GM23338 (cell line): ENCODE data around the gene SPEF1. TPM values are rescaled to one million over a fixed set of nuclear protein-coding genes. Genes with fewer than 3 reads are reported as not detected.
A peak's percentile ranks its signal among the peaks of the same experiment; 100 is the strongest.

ENCODE experiments used
- ATAC-seq: fragments of 200-7000 bp; cut with Tn5 transposase; 3 replicates; pipeline ENCODE4 v1.9.1; 2020
- DNase-seq: peaks from one replicate; pipeline ENCODE4 v3.0.0-alpha.2; 2015; ENCODE audit warnings: low spot score
- H2AFZ ChIP-seq: fragments of 200-600 bp; sonication (generic); 2 replicates; pipeline ENCODE4 v1.8.0; 2016; ENCODE audit warnings: antibody characterized with exemption, mild to moderate bottlenecking, moderate library complexity
- H3F3A ChIP-seq: fragments of 200-600 bp; sonication (generic); replicated peaks from 2 replicates; pipeline ENCODE4 v1.8.0; 2017; ENCODE audit warnings: antibody characterized with exemption, mixed run types, low read depth
- H3K27ac ChIP-seq: fragments of 200-600 bp; sonication (generic); 2 replicates; pipeline ENCODE4 v1.6.1; 2016; ENCODE audit warnings: low read depth
- H3K27me3 ChIP-seq: fragments of 200-600 bp; sonication (generic); 2 replicates; pipeline ENCODE4 v1.8.0; 2016; ENCODE audit warnings: mild to moderate bottlenecking, mixed run types, moderate library complexity; ENCODE audit not compliant: insufficient read depth
- H3K36me3 ChIP-seq: fragments of 200-600 bp; sonication (generic); 2 replicates; pipeline ENCODE4 v1.8.0; 2016; ENCODE audit warnings: mild to moderate bottlenecking; ENCODE audit not compliant: insufficient read depth
- H3K4me1 ChIP-seq: fragments of 200-600 bp; sonication (generic); 2 replicates; pipeline ENCODE4 v1.8.0; 2016; ENCODE audit warnings: mild to moderate bottlenecking, moderate library complexity; ENCODE audit not compliant: insufficient read depth
- H3K4me2 ChIP-seq: fragments of 200-600 bp; sonication (generic); 2 replicates; pipeline ENCODE4 v1.7.1; 2017; ENCODE audit warnings: mixed run types
- H3K4me3 ChIP-seq: fragments of 200-600 bp; sonication (generic); 2 replicates; pipeline ENCODE4 v1.6.1; 2016; ENCODE audit warnings: mixed run types
- H3K79me2 ChIP-seq: fragments of 200-600 bp; sonication (generic); replicated peaks from 2 replicates; pipeline ENCODE4 v1.8.0; 2017; ENCODE audit warnings: mild to moderate bottlenecking; ENCODE audit not compliant: insufficient read depth
- H3K9me2 ChIP-seq: fragments of 200-600 bp; sonication (generic); 2 replicates; pipeline ENCODE4 v1.8.0; 2017; ENCODE audit not compliant: insufficient read depth
- H4K20me1 ChIP-seq: fragments of 200-600 bp; sonication (generic); replicated peaks from 2 replicates; pipeline ENCODE4 v1.8.0; 2017; ENCODE audit warnings: mild to moderate bottlenecking; ENCODE audit not compliant: insufficient read depth
- H3K27ac Mint-ChIP-seq: 2 replicates; pipeline ENCODE4 v1.8.0; 2020; ENCODE audit warnings: inconsistent platforms, mild to moderate bottlenecking, moderate library complexity, mixed read lengths
- H3K27me3 Mint-ChIP-seq: 3 replicates; pipeline ENCODE4 v1.8.0; 2022; ENCODE audit warnings: low read depth, mild to moderate bottlenecking, moderate library complexity, mixed read lengths, inconsistent platforms; ENCODE audit not compliant: insufficient read depth, poor library complexity
- H3K36me3 Mint-ChIP-seq: 3 replicates; pipeline ENCODE4 v1.8.0; 2021; ENCODE audit warnings: low read depth, mild to moderate bottlenecking, inconsistent platforms, moderate library complexity, mixed read lengths
- H3K4me1 Mint-ChIP-seq: 3 replicates; pipeline ENCODE4 v1.8.0; 2020; ENCODE audit warnings: mild to moderate bottlenecking, inconsistent platforms, mixed read lengths
- H3K4me3 Mint-ChIP-seq: 3 replicates; pipeline ENCODE4 v1.8.0; 2021; ENCODE audit warnings: moderate library complexity, mild to moderate bottlenecking, inconsistent platforms, mixed read lengths
- H3K9me3 Mint-ChIP-seq: 3 replicates; pipeline ENCODE4 v1.8.0; 2020; ENCODE audit warnings: moderate library complexity, mild to moderate bottlenecking, inconsistent platforms, mixed read lengths
- CREB1 ChIP-seq: fragments of 250-450 bp; sonication (Bioruptor Pico); IDR thresholded peaks from 2 replicates; pipeline ENCODE4 v1.5.0; 2020; ENCODE audit warnings: low read depth, mild to moderate bottlenecking, moderate library complexity
- EZH2phosphoT487 ChIP-seq: fragments of 200-600 bp; sonication (generic); IDR thresholded peaks from one replicate; pipeline ENCODE4 v1.8.1; 2018; ENCODE audit warnings: antibody characterized with exemption; ENCODE audit not compliant: unreplicated experiment
- NANOG ChIP-seq: IDR thresholded peaks from 2 replicates; pipeline ENCODE4 v1.6.1; 2016; ENCODE audit warnings: antibody characterized with exemption, borderline replicate concordance
- POLR2AphosphoS5 ChIP-seq: IDR thresholded peaks from 2 replicates; pipeline ENCODE4 v1.6.1; 2016; ENCODE audit warnings: antibody characterized with exemption, low read depth
- ZNF114 ChIP-seq: fragments of 250-450 bp; sonication (Bioruptor Pico); IDR thresholded peaks from 2 replicates; pipeline ENCODE4 v1.5.0; 2020; ENCODE audit warnings: mild to moderate bottlenecking, moderate library complexity
- ZNF331 ChIP-seq: fragments of 250-450 bp; sonication (Bioruptor Pico); IDR thresholded peaks from 2 replicates; pipeline ENCODE4 v1.5.0; 2020; ENCODE audit warnings: low read depth, mild to moderate bottlenecking, moderate library complexity
- polyA plus RNA-seq: library from polyadenylated mRNA; unstranded; fragments of >200 nt; fragmentation: Nextera tagmentation; extraction: Ambion mirVana; gene quantifications from 2 replicates; pipeline ENCODE4 v1.2.1, GENCODE V29; 2016
- total RNA-seq: library from RNA; depleted of rRNA; stranded (reverse); fragments of >200 nt; shearing (Covaris generic); gene quantifications from 2 replicates; pipeline ENCODE4 v1.2.3, GENCODE V29; 2014
- TF ChIP-seq, protein P1 (sequence below): fragments of 250-450 bp; sonication (Bioruptor Pico); IDR thresholded peaks from 2 replicates; pipeline ENCODE4 v1.5.0; 2020; ENCODE audit warnings: mild to moderate bottlenecking, moderate library complexity
- TF ChIP-seq, protein P2 (sequence below): IDR thresholded peaks from one replicate; pipeline ENCODE4 v1.6.1; 2018; ENCODE audit warnings: antibody characterized with exemption; ENCODE audit not compliant: unreplicated experiment
- TF ChIP-seq, protein P3 (sequence below): IDR thresholded peaks from 2 replicates; pipeline ENCODE4 v1.6.1; 2016; ENCODE audit warnings: antibody characterized with exemption

SPEF1 gene
- total and polyA plus RNA-seq, 2 experiments from 2014 or later = 0.68 to 0.69 TPM

DNA sequence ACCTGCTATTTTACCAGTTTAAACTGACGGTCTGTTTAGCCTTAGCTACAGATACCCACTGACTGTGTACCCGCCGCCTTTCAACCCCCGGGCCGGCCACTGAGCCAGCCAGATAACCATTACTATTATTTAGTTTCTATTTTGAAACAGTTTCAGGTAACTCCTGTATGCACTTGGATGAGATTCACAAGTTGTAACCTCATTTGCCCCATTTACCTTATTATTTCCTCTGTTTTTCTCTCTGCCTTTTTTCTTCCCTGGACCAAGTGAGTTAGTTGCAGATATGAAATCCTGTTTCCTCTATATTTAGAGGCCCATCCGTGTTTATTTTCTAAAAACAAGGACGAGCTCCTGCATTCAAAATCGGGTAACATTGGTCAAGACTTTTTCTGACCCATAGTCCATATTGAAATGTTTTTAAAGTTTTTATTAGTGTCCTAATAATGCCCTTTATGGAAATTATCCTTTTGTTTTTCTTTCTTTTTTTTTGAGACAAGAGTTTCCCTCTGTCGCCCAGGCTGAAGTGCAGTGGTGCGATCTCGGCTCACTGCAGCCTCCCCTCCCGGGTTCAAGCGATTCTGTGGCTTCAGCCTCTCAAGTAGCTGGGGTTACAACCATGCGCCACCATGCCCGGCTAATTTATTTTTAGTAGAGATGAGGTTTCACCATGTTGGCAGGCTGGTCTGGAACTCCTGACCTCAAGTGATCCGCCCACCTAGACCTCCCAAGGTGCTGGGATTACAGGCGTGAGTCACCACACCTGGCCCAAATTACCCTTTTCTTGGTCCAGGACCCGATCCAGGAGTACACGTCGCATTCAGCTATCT is 39.9 kb upstream of the SPEF1 start (continued):
- TF ChIP-seq, protein P1, sequence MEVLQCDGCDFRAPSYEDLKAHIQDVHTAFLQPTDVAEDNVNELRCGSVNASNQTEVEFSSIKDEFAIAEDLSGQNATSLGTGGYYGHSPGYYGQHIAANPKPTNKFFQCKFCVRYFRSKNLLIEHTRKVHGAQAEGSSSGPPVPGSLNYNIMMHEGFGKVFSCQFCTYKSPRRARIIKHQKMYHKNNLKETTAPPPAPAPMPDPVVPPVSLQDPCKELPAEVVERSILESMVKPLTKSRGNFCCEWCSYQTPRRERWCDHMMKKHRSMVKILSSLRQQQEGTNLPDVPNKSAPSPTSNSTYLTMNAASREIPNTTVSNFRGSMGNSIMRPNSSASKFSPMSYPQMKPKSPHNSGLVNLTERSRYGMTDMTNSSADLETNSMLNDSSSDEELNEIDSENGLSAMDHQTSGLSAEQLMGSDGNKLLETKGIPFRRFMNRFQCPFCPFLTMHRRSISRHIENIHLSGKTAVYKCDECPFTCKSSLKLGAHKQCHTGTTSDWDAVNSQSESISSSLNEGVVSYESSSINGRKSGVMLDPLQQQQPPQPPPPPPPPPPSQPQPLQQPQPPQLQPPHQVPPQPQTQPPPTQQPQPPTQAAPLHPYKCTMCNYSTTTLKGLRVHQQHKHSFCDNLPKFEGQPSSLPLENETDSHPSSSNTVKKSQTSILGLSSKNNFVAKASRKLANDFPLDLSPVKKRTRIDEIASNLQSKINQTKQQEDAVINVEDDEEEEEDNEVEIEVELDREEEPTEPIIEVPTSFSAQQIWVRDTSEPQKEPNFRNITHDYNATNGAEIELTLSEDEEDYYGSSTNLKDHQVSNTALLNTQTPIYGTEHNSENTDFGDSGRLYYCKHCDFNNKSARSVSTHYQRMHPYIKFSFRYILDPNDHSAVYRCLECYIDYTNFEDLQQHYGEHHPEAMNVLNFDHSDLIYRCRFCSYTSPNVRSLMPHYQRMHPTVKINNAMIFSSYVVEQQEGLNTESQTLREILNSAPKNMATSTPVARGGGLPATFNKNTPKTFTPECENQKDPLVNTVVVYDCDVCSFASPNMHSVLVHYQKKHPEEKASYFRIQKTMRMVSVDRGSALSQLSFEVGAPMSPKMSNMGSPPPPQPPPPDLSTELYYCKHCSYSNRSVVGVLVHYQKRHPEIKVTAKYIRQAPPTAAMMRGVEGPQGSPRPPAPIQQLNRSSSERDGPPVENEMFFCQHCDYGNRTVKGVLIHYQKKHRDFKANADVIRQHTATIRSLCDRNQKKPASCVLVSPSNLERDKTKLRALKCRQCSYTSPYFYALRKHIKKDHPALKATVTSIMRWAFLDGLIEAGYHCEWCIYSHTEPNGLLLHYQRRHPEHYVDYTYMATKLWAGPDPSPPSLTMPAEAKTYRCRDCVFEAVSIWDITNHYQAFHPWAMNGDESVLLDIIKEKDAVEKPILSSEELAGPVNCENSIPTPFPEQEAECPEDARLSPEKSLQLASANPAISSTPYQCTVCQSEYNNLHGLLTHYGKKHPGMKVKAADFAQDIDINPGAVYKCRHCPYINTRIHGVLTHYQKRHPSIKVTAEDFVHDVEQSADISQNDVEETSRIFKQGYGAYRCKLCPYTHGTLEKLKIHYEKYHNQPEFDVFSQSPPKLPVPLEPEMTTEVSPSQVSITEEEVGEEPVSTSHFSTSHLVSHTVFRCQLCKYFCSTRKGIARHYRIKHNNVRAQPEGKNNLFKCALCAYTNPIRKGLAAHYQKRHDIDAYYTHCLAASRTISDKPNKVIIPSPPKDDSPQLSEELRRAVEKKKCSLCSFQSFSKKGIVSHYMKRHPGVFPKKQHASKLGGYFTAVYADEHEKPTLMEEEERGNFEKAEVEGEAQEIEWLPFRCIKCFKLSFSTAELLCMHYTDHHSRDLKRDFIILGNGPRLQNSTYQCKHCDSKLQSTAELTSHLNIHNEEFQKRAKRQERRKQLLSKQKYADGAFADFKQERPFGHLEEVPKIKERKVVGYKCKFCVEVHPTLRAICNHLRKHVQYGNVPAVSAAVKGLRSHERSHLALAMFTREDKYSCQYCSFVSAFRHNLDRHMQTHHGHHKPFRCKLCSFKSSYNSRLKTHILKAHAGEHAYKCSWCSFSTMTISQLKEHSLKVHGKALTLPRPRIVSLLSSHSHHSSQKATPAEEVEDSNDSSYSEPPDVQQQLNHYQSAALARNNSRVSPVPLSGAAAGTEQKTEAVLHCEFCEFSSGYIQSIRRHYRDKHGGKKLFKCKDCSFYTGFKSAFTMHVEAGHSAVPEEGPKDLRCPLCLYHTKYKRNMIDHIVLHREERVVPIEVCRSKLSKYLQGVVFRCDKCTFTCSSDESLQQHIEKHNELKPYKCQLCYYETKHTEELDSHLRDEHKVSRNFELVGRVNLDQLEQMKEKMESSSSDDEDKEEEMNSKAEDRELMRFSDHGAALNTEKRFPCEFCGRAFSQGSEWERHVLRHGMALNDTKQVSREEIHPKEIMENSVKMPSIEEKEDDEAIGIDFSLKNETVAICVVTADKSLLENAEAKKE (CRISPR knock-in tag) = no peak
- no peak for TF ChIP-seq NANOG
- no peak for TF ChIP-seq ZNF331 (CRISPR knock-in tag)
- TF ChIP-seq POLR2AphosphoS5 = no peak

DNA sequence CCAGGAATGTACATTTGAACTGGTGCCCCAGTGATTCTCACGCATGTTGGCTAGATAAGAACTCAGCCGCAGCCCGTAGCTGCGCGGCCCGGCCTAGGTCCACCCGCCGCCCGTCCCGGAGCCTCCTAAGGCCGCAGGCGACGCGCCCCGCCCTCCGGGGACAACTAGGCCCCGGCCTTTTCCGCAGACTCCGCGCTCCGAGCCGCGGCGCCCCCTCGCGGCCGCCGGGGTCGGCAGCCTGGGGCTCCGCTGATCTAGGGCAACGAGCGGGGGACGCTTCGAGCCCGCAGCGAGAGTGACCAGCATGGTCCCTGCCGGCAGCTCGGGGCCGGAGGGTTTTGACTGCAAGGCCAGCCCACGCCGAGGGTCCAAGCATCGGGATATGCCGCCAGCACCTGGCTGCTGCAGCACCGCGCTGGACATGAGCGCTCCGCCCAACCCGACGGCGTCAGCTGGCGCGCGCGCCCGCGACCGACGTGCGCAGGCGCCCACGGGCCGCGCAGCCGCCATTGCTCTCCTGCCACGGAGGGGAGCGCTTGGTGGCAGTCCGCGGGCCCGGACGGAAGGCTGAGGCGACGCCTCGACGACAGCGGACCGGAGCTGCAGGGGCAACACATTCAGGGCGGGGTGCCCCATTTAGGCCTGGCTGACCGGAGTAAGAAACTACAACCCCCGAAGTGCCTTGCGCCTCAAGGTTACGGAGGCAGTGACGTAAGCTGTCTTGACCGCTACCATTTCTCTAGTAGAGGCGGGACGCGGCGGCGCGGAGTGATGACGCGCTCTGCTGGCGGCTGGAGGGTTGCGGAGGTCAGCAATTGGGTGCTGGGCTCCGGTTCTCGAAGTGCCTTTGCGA is 39.0 kb upstream of the SPEF1 start, which contains the start of gene AP5S1:
Gene AP5S1 (plus strand): TSS at position 500 of the 853 bp plus-strand sequence. CDS start 1,571 bp downstream, outside the sequence.
- Histone ChIP-seq H3F3A (peaks cover 4% of the 10 kb centered on the region; the same call in 1 of the 2 replicates), H3K9me2 (no peaks in the 10 kb centered on the region), H3K36me3 (no peaks in the 10 kb centered on the region), H4K20me1 (no peaks in the 10 kb centered on the region), H3K4me2 (peak within 1 kb of the TSS; percentile 90), H3K4me1 (peaks cover 16% of the 10 kb centered on the region; the same call in 1 of the 2 replicates), H3K27me3 (no peaks in the 10 kb centered on the region), H3K79me2 (no peaks in the 10 kb centered on the region), H3K4me3 (peak within 1 kb of the TSS; percentile 78), H3K27ac (peak within 1 kb of the TSS; percentile 94), H2AFZ (peak within 1 kb of the TSS; percentile 93)
- ATAC-seq (peak; percentile 84), DNase-seq (peak; percentile 99)
- Mint-ChIP-seq H3K4me3 (peak within 1 kb of the TSS; percentile 87), H3K36me3 (no peaks in the 10 kb centered on the region; the same call in 1 of the 3 replicates), H3K9me3 (no peaks in the 10 kb centered on the region), H3K27me3 (peaks cover 6% of the 10 kb centered on the region), H3K4me1 (peaks cover 21% of the 10 kb centered on the region), H3K27ac (peak within 1 kb of the TSS; percentile 95)
- TF ChIP-seq, protein P2, sequence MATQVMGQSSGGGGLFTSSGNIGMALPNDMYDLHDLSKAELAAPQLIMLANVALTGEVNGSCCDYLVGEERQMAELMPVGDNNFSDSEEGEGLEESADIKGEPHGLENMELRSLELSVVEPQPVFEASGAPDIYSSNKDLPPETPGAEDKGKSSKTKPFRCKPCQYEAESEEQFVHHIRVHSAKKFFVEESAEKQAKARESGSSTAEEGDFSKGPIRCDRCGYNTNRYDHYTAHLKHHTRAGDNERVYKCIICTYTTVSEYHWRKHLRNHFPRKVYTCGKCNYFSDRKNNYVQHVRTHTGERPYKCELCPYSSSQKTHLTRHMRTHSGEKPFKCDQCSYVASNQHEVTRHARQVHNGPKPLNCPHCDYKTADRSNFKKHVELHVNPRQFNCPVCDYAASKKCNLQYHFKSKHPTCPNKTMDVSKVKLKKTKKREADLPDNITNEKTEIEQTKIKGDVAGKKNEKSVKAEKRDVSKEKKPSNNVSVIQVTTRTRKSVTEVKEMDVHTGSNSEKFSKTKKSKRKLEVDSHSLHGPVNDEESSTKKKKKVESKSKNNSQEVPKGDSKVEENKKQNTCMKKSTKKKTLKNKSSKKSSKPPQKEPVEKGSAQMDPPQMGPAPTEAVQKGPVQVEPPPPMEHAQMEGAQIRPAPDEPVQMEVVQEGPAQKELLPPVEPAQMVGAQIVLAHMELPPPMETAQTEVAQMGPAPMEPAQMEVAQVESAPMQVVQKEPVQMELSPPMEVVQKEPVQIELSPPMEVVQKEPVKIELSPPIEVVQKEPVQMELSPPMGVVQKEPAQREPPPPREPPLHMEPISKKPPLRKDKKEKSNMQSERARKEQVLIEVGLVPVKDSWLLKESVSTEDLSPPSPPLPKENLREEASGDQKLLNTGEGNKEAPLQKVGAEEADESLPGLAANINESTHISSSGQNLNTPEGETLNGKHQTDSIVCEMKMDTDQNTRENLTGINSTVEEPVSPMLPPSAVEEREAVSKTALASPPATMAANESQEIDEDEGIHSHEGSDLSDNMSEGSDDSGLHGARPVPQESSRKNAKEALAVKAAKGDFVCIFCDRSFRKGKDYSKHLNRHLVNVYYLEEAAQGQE = peak; percentile 8
- no peak for TF ChIP-seq EZH2phosphoT487
- peak; percentile 99 for TF ChIP-seq CREB1 (CRISPR knock-in tag)
- TF ChIP-seq ZNF331 (CRISPR knock-in tag) = no peak
- TF ChIP-seq, protein P3, sequence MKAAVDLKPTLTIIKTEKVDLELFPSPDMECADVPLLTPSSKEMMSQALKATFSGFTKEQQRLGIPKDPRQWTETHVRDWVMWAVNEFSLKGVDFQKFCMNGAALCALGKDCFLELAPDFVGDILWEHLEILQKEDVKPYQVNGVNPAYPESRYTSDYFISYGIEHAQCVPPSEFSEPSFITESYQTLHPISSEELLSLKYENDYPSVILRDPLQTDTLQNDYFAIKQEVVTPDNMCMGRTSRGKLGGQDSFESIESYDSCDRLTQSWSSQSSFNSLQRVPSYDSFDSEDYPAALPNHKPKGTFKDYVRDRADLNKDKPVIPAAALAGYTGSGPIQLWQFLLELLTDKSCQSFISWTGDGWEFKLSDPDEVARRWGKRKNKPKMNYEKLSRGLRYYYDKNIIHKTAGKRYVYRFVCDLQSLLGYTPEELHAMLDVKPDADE = peak; percentile 93
- no peak for TF ChIP-seq NANOG
- TF ChIP-seq ZNF114 = no peak
